Chondrocyte (in vitro differentiated cells): Measurements from ENCODE around the gene C11orf21. TPM values are rescaled to one million over a fixed set of nuclear protein-coding genes. Genes with fewer than 3 reads are reported as not detected.
A peak's percentile ranks its signal among the peaks of the same experiment; 100 is the strongest.

Experiments
- DNase-seq: peaks from one replicate; pipeline ENCODE4 v3.0.0; 2021; ENCODE audit warnings: mixed read lengths, low spot score
- H3K27ac Mint-ChIP-seq: one replicate; pipeline ENCODE4 v1.8.0; 2021; ENCODE audit warnings: mild to moderate bottlenecking, moderate library complexity, mixed read lengths; ENCODE audit not compliant: unreplicated experiment
- H3K27me3 Mint-ChIP-seq: 2 replicates; pipeline ENCODE4 v1.8.0; 2021; ENCODE audit warnings: low read depth, mixed read lengths
- H3K36me3 Mint-ChIP-seq: 2 replicates; pipeline ENCODE4 v1.8.0; 2021; ENCODE audit warnings: low read depth, mixed read lengths
- H3K4me1 Mint-ChIP-seq: 2 replicates; pipeline ENCODE4 v1.8.0; 2021; ENCODE audit warnings: low read depth, mild to moderate bottlenecking, mixed read lengths
- H3K4me3 Mint-ChIP-seq: one replicate; pipeline ENCODE4 v1.8.0; 2021; ENCODE audit warnings: mild to moderate bottlenecking, moderate library complexity, mixed read lengths; ENCODE audit not compliant: unreplicated experiment
- H3K9me3 Mint-ChIP-seq: 2 replicates; pipeline ENCODE4 v1.8.0; 2021; ENCODE audit warnings: low read depth, mixed read lengths
- total RNA-seq: library from RNA; stranded (reverse); gene quantifications from 3 replicates; pipeline ENCODE4 v1.2.1, GENCODE V29; 2021
- TF ChIP-seq, protein P1 (sequence below): fragments of 200-600 bp; sonication (generic); IDR thresholded peaks from 2 replicates; pipeline ENCODE4 v1.5.0; 2021; ENCODE audit warnings: antibody characterized with exemption, mild to moderate bottlenecking, moderate library complexity

Gene C11orf21
- total RNA-seq, 1 donor from 2014 or later = not detected

DNA sequence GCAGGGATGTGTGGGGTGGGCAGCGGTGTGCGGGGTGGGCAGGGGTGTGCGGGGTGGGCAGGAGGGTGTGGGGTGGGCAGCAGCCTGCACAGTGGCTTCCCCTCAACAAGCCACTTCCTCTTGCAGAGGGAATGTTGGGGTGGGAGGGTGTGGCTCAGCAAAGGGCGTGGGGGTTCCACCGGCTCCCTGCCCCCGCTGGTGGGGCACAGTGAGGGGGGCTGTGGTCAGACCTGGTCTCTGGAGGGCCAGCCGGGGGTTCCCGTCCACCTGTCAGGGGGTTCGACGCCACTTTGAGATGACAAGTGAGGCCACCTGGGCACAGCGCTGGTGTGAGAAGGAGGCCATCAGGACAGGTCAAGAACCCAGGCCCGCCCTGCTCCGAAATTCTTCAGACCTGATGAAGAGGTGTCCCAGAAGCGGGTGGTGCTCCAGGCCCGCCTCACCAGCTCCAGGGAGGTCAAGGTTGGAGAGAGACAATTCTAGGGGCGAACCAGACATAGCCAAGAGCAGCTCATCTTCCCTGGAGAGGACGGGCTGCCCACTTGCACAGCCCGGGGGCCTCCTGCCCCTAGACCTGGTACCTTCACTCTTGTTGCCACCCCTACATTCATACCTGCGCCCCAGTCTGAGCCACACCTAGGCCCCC, 1.3 kb downstream of the C11orf21 start:
- H3K36me3 Mint-ChIP-seq = no peaks in the 10 kb centered on the region
- TF ChIP-seq, protein P1, sequence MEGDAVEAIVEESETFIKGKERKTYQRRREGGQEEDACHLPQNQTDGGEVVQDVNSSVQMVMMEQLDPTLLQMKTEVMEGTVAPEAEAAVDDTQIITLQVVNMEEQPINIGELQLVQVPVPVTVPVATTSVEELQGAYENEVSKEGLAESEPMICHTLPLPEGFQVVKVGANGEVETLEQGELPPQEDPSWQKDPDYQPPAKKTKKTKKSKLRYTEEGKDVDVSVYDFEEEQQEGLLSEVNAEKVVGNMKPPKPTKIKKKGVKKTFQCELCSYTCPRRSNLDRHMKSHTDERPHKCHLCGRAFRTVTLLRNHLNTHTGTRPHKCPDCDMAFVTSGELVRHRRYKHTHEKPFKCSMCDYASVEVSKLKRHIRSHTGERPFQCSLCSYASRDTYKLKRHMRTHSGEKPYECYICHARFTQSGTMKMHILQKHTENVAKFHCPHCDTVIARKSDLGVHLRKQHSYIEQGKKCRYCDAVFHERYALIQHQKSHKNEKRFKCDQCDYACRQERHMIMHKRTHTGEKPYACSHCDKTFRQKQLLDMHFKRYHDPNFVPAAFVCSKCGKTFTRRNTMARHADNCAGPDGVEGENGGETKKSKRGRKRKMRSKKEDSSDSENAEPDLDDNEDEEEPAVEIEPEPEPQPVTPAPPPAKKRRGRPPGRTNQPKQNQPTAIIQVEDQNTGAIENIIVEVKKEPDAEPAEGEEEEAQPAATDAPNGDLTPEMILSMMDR = no peak
- peaks cover 6% of the 10 kb centered on the region for H3K27me3 Mint-ChIP-seq
- H3K27ac Mint-ChIP-seq = no peak overlapping the region
- H3K4me3 Mint-ChIP-seq = no peak overlapping the region
- peaks cover under 1% of the 10 kb centered on the region for H3K4me1 Mint-ChIP-seq
- no peaks in the 10 kb centered on the region for H3K9me3 Mint-ChIP-seq
- DNase-seq = no peak

- H3K27ac Mint-ChIP-seq = no peak overlapping the region
- H3K4me1 Mint-ChIP-seq = no peaks in the 10 kb centered on the region
- H3K4me3 Mint-ChIP-seq = no peak overlapping the region
- TF ChIP-seq, protein P1 = no peak
- no peaks in the 10 kb centered on the region for H3K36me3 Mint-ChIP-seq
- DNase-seq = no peak
- peaks cover 6% of the 10 kb centered on the region for H3K27me3 Mint-ChIP-seq
- H3K9me3 Mint-ChIP-seq = no peaks in the 10 kb centered on the region
Measured at GRCh38 chr11:2299773-2300172, 1.9 kb downstream of the C11orf21 start.

DNA sequence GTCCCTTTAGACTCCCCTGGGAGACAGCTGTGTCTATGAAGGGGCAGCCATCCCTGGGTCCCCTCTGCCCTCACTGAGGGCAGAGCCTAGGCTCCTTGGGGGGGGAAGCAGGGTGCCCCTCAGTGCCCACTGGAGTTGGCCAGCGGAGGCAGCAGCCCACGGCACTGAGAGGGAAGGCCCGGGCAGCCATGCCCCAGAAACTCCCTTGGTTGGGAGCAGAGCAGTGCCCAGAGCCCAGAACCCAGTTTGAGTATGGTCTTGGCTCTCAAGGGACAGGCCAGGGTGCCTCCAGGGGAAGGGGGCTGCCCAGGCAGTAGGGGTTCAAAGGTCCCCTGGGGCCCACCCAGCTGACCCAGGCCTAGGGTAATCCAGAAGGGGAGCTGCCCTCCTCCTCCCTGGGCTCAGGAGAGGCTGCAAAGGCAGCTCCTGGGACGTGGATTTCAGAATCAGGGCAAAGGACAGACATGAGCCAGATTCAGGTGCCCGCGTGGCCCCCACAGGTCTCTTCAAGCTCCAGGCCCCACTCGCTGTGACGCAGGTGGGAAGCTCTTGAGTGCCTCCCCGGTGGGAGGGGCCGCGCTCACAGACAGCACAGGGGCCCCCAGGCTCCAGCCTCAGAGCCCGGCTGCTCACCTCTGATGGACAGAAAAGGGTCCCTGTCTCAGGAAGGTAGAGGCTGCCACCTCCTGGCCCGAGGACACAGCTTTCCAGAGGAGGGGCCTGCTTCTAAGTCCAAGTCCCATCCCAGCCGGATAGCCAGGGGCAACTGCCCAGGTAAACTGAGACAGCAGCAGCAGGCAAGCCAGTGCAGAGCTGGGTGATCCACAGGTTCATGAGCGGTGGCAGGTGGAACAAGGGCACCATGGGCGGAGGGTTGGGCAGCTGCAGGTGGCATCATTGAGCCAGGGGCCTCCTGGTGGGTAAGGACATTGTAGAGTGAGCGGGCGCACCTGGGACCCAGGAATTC, 2.6 kb downstream of the C11orf21 start:
- Mint-ChIP-seq H3K36me3 (no peaks in the 10 kb centered on the region), H3K9me3 (no peaks in the 10 kb centered on the region), H3K4me3 (no peak overlapping the region), H3K27me3 (peaks cover 9% of the 10 kb centered on the region), H3K27ac (no peak overlapping the region), H3K4me1 (no peaks in the 10 kb centered on the region)
- DNase-seq = no peak
- TF ChIP-seq, protein P1 = peak; percentile 57

GRCh38 chr11:2298131-2298794, 3.5 kb downstream of the C11orf21 start:
- no peak overlapping the region for H3K4me3 Mint-ChIP-seq
- no peaks in the 10 kb centered on the region for H3K4me1 Mint-ChIP-seq
- H3K9me3 Mint-ChIP-seq = no peaks in the 10 kb centered on the region
- no peak for DNase-seq
- no peak overlapping the region for H3K27ac Mint-ChIP-seq
- TF ChIP-seq, protein P1 = no peak
- no peaks in the 10 kb centered on the region for H3K36me3 Mint-ChIP-seq
- peaks cover 13% of the 10 kb centered on the region for H3K27me3 Mint-ChIP-seq

GRCh38 chr11:2297623-2298030, 4.1 kb downstream of the C11orf21 start:
- H3K9me3 Mint-ChIP-seq = no peaks in the 10 kb centered on the region
- no peaks in the 10 kb centered on the region for H3K36me3 Mint-ChIP-seq
- H3K4me1 Mint-ChIP-seq = no peaks in the 10 kb centered on the region
- peaks cover 17% of the 10 kb centered on the region for H3K27me3 Mint-ChIP-seq
- DNase-seq = no peak
- no peak overlapping the region for H3K4me3 Mint-ChIP-seq
- TF ChIP-seq, protein P1 = no peak
- no peak overlapping the region for H3K27ac Mint-ChIP-seq
